GM18502 (cell line): Measurements from ENCODE around the gene HPCA.

Experiments
- ATAC-seq: cut with Tn5 transposase; IDR thresholded peaks from one replicate; pipeline ENCODE4 v1.9.1; 2021; ENCODE audit warnings: mild to moderate bottlenecking; ENCODE audit not compliant: unreplicated experiment, poor library complexity

Gene HPCA

DNA sequence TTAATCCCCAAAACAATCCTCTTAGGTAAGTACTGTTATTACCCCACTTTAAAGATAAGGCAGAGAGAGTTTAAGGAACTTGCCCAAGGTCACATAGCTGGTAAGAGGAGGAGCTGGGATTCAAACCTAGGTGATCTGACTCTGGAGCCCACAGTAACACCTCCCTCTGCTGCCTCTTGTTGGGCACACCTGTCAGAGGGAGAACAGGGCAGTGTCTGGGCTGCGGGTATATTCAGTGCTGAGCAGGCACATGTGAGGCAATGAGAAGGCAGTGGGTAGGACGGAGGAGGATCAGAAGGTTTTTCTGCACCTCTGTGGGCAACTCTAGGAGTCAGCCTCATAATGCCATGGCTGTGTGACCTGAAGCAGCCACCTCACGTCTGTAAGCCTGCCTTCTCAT is 1.8 kb downstream of the HPCA start:
- ATAC-seq = no peak

DNA sequence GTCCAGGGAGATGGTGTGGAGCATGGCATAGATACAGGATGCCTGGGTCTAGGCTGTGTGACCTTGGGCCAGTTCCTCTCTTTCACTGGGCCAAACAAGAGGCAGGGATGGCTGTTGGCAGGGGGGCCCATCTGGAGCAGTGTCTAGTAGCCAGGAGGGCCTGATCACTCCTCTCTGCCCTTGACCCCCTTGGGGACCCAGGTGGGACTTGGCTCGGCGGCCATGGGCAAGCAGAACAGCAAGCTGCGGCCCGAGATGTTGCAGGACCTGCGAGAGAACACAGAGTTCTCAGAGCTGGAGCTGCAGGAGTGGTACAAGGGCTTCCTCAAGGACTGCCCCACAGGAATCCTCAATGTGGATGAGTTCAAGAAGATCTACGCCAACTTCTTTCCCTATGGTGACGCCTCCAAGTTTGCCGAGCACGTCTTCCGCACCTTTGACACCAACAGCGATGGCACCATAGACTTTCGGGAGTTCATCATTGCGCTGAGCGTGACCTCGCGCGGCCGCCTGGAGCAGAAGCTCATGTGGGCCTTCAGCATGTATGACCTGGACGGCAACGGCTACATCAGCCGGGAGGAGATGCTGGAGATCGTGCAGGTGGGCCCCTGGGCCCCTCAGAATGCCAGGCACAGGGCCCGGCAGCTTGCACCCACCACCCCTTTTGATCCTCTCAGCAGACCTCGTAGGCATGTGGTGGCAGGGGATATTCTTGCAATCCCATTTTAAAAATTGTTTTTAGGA is 2.6 kb downstream of the HPCA start:
- no peak for ATAC-seq

DNA sequence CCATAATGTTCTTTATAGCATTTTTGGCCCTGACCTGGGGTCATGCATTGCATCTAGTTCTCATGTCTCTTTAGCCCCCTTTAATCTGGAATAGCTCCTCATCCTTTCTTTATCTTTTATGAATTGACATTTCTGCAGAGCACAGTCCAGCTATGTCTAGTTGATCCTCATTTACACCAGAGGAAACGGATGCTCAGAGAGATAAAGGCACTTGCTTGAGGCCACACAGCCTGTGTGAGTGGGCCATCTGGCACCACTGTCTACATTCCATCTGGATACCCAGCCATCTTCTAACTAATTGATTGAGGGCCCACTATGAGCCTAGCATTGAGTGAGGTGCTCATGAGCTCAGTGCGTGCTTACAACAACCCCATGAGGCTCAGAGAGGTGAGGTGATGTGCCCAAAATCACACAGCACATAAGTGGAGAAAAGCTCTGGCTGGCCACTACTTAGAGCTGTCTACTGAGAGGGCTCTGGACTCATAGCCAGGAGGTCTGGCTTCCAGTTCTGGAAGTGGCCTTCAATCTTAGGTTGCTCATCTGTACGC is 3.5 kb downstream of the HPCA start:
- ATAC-seq = no peak

DNA sequence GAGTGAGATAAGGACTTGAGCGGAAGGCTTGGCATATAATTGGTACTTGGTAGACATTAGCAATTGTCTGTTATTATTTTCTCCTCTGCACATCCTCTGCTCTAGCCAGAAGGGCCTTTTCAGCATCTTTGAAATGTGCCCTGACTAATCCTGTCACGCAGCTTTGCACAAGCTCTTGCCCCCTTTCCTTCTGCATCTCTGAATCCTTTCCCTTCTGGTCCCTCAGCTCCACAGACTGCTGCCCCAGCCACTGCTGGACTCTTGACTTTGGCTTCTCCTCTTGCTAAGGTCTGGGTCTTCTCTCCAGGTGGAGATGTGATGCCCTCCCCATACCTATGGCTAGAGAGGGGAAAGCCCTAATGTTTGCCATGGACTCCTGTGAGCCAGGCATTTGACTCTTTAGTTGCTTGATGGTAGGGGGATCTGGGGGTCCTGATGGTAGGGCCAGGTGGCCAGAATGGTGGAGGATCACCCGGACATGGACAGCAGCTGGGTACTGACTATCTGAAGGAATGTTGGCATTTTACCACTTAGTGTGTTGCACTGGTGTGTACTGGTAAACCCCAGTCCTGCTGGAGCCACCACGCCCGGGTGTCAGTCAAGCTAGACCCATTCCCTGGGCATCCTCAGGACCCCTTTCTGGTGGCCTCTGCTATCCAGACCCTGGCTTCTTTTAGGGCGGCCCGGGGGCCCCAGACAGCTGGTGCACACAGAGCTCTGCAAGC is 4.4 kb downstream of the HPCA start:
- no peak for ATAC-seq

DNA sequence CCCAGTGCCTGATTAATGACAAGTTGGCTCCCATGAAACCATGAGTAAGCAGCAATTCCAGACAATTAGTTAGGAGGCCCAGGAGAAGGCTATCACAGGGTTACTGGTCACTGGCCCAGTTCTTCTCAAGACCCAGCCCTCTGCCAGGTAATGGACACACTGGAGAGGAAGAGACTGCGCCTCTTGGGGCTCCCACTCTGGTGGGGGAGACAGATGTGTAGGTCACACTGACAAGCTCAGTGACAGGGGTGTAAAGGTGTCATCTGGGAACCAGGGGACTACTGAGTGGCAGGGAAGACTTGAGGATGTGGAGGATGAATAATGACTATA is 4.9 kb downstream of the HPCA start:
- no peak for ATAC-seq

DNA sequence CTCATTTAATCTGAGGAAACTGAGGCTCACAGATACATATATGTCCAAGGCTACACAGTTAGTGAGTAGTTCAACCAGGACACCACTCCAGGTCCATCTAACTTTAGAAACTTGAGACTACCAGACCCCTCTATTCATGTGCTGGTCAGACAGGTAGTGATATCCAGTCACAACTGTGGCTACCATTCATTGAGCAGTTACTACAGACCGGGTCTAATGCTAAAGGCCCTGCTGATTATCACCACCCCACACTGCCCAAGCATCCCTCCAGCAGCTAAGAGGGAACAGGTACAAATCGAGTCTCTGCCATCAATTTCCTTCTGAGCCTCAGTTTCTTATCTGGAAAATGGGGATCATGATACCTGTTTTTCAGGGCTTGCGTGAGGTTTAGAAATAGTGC is 5.3 kb downstream of the HPCA start:
- no peak for ATAC-seq

DNA sequence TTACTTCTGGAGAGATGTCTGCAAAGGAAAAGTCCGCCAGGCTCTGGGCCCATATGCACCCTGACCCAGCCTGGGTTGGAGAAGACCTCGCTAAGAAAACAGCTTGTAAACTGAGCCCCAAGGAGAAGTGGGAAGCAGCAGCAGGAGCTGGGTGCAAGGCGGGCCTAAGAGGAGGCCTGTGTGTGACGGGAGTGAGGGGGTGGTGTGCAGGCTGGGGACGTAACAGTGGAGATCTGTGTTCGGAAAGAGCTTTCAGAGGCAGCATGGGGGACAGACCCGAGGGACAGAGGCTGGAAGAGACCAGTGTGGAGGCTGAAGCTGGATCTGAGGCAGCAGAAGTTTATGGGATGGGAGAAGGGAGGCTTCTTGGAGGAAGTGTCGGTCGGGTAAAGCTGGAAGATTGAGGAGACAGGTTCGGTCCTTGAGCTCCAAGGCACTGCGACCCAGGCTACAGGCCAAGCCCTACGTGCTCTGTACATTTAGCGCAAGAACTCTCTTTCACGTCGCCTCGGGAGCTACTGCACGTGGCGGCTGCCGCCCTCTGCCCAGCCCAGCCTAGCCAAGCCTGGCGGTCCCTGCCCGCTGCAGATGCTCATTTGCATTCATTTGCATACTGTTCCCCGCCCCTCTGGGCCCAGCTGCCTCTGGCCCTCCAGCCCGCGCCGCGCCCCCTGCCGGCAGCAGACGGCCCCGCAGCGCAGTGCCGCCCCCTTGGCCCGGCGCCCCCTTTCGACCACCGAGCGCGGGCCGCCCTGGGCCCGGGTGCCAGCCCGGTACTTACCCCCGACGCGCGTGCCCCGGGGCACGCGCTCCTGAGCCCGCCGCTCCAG is 6.3 kb downstream of the HPCA start:
- no peak for ATAC-seq

DNA sequence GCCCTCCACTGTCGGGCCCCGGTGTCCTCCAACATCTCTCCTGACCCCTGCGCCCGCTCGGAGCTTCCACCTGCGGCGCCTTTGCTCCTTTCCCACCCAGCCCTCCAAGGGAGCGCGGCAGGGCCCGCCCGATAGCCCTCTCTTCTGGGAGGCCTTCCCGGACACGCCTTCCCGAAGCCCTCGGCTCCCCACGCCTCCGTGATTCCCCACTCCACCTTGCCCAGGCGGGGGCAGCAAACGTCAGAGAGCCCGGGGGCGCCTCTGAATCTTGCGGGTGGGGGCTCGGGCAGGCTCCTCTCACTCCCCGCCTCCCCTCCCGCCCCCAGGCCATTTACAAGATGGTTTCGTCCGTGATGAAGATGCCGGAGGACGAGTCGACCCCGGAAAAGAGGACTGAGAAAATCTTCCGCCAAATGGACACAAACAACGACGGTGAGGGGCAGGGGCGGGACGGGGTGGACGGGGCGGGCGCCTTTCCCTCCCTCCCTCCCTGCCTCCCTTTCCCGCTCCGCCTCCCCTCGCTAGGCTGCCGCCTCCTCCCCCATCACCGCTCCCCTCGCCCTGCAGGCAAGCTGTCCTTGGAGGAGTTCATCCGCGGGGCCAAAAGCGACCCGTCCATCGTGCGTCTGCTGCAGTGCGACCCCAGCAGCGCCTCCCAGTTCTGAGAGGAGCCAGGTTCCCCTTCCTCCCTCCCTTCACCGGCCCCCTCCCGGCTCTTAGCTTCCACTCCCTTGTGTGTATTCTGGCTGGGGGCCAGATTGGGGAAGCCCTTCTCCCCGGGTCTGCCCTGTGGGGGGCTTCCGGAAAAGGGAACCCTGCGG is 7.1 kb downstream of the HPCA start:
- no peak for ATAC-seq

DNA sequence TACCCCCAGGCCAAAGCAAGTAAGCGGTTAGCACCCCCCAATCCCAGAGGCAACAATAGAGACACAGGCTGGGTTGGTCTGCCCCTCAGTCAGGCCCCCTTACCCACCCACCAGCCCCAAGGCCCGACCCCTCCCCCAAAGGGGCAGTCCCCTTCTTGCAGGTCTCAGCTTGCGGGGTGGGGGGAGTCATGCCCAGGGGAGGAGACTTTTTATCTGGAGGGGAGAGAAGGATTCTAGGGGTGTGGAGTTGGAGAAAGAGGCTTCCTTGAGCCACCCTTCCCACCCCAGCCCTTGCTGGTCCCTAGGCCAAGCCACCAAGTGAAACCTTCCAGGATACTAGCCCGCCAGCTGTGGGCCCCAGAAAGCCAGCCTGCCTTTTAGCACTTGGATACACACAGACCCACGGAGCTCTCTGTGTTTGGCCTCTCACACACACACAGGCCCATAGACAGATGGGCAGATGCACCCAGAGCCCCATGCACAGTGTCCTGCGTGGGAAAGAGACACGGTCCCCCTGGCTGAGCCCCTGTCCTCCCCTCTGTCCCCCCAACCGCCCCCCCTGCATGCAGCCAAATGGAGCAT is 7.8 kb downstream of the HPCA start:
- no peak for ATAC-seq

DNA sequence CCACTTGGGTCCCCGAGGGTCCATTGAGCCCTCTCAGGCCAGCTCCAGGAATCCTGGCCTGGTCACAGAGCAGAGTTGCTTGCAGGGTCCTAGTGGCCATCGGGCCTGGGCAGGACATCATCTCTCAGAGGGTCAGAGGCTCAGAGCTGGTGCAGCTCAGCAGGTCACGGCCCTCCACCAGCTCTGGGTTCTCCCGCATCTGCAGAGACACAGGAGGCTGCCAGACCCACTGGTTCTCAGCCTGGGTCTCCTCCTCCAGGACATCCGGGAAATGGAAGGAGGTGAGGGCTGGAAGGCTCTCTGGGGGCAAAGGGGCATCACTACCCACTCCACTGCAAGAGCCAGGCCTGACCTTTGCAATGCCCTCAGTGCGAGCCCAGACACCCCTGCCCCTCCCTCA is 8.4 kb downstream of the HPCA start:
- no peak for ATAC-seq

DNA sequence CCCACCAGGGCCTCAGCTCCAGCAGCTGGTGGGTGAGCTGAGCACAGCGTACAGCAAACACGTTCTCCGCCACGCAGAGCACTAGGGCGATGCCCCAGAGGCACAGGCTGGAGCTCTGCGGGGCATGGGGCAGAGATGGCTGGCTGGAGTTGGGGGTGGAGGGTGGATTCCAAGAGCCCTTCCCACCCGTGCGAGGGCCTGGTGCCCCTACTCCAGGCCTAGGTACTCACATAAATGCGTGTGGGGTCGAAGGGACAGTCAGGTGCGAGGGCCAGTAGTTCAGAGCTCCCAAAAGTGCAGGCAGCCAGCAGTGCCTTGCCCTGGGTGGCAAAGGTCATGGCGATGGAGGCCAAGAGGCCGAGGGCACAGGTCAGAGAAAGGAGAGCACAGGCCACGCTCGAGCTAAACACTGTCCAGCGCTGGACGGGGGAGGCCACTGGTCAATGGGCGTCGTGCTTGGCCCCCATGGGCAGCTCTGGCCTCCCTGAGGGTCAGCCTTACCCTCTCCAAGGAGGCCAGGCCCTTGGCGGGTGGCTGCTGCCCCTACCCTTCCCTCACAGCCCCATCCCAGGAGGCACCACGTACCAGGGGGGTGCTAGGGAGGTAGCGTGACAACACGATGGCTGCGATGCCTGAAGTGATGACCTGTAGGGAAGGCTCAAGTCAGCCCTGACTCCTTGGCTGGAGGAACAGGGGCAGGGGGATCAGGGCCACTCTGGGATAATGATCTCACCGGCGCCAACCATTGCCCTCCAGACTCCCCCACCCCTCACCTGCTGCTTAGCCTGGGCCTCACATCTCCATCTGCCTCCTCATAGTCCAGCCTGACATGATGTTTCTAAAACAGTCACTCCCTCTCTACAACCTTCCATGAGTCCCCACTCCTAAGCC is 9.3 kb downstream of the HPCA start:
- ATAC-seq = no peak

DNA sequence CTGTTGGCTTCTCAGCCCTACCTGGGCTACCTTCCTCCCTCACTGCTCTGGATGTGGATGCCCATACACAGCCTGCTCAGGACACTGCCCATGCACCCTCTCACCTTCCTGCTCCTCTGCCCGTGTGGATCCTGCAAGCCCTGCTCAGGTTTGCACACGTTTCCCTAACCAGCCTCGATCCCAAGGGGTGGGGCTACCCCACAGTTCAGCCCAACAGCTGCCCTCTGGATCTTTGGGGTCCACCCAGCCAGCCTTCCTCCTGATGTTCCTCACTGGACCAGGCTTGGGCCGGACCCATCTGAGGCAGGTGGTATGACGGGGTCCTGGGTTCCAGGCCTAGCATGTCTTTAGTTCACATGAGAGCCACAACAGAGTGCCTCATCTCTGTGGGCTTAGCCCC is 10.2 kb downstream of the HPCA start:
- no peak for ATAC-seq

DNA sequence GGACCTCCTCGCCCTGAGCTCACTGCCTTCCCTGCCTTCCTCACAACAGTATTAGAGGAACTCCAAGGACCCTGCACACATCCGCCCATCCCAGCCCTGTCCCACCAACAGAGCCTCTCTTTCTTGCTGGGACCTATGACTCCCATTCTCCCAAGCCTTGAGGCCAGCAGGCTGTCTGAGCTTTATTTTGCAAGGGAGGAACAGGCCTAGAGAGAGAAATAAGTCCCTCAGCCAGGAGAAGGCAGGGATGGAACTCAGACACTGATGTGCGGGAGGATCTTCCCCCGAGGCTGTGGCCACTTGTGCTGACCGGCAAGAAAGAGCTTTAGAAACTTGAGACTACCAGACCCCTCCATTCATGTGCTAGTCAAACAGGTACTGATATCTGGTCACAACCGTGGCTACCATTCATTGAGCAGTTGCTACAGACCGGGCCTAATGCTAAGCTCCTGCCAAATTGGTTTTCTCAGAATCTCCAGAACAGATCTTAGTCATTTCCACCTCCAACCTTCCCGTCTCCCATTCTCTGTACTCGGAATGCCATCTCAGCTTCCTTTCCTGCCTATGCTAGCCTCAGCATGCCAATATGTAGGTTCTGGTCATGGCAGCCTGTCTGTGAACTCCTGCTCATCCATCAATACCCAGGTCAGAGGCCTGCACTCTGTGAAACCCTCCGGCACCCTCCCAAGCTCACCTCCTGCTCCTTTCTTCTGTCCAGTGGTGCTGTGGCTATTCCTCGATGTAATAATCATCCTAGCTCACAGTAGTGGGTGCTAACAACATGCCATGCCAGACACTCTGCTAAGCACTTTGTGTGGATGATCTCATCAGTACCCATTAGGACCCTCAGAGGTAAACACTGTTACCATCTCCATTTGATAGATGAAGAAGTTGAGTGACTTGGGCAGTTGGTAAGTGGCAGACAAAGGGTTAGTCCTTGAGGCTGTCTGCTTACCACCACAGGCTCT is 11.1 kb downstream of the HPCA start:
- ATAC-seq = no peak

DNA sequence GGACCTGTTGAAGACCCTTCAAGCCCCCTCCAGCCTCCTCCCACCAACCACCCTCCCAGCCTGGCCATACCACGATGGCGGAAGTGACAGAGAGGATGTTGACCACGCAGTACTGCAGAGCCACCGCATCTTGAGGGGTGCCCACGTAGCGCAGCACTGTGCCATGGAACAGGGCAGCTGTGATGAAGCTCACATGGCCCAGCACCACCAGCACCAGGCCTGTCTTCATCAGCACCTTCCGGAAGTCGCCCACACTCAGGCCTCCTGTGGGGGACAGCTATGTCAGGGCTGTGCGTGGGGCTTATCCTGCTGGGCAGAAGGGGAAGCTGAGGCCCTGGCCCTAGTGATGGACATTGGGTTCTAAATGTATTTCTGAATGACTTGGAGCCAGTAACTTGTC is 11.8 kb downstream of the HPCA start:
- ATAC-seq = no peak

DNA sequence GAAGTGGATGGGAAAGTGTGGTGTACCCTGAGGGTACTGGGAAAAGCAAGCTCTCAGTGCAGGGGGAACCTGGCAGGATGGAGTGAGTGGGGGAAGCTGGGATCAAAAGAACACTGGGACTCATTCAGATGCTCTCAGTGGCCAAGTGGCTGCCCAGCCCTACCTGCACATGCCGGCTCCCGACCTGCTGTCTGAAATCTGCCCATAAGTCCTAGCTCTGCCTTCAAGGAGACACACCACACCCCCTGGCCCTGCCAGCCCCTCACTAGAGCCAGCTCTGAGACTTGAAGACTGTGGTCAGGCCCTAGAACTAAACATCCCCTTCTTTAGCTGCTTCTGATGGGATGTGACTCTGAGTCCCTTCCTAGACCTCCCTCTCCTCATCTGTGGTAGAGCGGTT is 12.7 kb downstream of the HPCA start:
- no peak for ATAC-seq

DNA sequence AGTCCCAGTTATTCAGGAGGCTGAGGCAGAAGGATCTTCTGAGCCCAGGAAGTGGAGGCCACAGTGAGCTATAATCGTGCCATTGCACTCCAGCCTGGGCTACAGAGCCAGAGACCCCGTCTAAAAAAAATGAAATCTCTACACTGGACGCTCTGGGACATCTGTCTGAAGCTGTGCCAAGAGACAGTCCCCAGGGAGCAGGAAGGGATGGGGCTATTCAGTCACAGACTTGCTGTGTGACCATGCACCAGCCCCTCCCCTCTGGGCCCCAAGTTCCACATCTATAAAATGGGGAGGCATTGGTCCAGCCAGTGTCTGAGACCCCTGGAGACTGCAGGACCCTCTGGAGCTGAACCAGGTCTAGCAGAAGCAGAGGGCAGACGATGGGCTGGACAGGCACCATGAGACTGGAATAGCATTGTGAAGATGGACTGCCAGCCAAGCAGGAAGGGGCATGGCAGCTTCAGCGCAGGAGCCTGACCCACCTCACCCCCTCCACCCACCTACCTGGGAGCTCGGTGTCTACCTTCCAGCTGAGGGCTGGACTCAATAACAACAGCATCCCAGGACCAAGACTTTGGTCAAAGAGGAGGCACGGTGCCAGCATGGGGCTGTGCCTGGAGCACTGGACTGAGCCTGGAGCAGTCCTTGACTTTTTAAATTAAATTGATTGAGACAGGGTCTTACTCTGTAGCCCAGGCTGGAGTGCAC is 13.4 kb downstream of the HPCA start:
- no peak for ATAC-seq

DNA sequence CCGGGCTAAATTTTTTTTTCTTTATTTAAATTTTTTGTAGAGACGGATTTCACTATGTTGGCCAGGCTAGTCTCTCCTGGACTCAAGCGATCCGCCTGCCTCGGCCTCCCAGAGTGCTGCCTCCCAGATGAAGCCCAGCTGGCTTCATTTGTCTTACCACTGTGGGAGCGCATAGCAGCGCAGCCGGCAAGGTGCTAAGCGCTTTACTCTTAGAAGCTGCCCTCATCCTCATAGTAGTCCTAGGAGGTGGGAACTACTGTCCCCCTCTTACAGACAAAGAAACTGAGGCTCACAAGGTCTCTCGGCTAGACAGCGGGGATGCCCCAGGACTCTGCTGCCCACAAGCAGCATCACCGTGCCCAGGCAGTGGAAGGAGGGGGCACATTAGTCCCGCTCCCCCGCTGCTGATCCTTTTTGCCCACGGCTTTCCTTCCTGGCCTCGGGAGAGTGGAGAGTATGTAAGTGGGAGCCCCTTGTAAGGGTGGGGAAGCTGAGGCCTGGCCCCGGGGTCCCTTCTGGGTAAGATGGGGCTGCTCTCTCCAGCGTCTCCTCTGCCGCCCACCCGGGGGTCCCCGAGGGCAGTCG is 14.2 kb downstream of the HPCA start:
- no peak for ATAC-seq
